A673 (cell line): ENCODE measurements around the gene SLC27A1. TPM values are rescaled to one million over a fixed set of nuclear protein-coding genes. Genes with fewer than 3 reads are reported as not detected.

Experiments used
- BruUV-seq: library from RNA; stranded (reverse); fragments of 400-500 nt; replicated peaks from 2 replicates; lab custom pipeline; 2021; lab: Mats Ljungman, UMichigan
- CTCF ChIA-PET: fragments of 300-600 bp; sonication (Branson Sonifier 250); formaldehyde crosslinking; loops from one replicate; lab custom pipeline; 2022; ENCODE audit warnings: antibody characterized with exemption; lab: Charles Lee
- POLR2A ChIA-PET: fragments of 300-600 bp; sonication (Branson Sonifier 250); formaldehyde crosslinking; loops from one replicate; lab custom pipeline; 2022; ENCODE audit warnings: antibody characterized with exemption; ENCODE audit not compliant: low non-redundant PET; lab: Charles Lee
- DNase-seq: peaks from one replicate; pipeline ENCODE4 v3.0.0-alpha.2; 2015; ENCODE audit warnings: low spot score
- H3K27ac ChIP-seq: fragments of 200-600 bp; sonication (generic); 2 replicates; pipeline ENCODE4 v1.5.1; 2016; ENCODE audit warnings: mixed run types, low read depth, mild to moderate bottlenecking, mixed read lengths, antibody characterized with exemption, low read length; ENCODE audit not compliant: poor library complexity, severe bottlenecking
- H3K27me3 ChIP-seq: fragments of 200-600 bp; sonication (generic); replicated peaks from 2 replicates; pipeline ENCODE4 v1.6.1; 2017; ENCODE audit warnings: mixed run types, low read depth, mild to moderate bottlenecking, mixed read lengths, antibody characterized with exemption, low read length; ENCODE audit not compliant: insufficient read depth, poor library complexity
- H3K36me3 ChIP-seq: fragments of 200-600 bp; sonication (generic); 2 replicates; pipeline ENCODE4 v1.6.1; 2016; ENCODE audit warnings: mixed run types, mild to moderate bottlenecking, mixed read lengths, antibody characterized with exemption, low read length; ENCODE audit not compliant: insufficient read depth, poor library complexity, severe bottlenecking
- H3K4me1 ChIP-seq: fragments of 200-600 bp; sonication (generic); 2 replicates; pipeline ENCODE4 v1.6.1; 2017; ENCODE audit warnings: mixed run types, mild to moderate bottlenecking, mixed read lengths, antibody characterized with exemption, low read length; ENCODE audit not compliant: insufficient read depth, poor library complexity, severe bottlenecking
- H3K4me3 ChIP-seq: fragments of 200-600 bp; sonication (generic); 2 replicates; pipeline ENCODE4 v1.5.1; 2016; ENCODE audit warnings: low read depth, mixed run types, mild to moderate bottlenecking, mixed read lengths, low read length; ENCODE audit not compliant: poor library complexity, severe bottlenecking
- H3K9me3 ChIP-seq: fragments of 200-600 bp; sonication (generic); 2 replicates; pipeline ENCODE4 v1.6.1; 2016; ENCODE audit warnings: mixed run types, low read depth, mild to moderate bottlenecking, mixed read lengths, antibody characterized with exemption, low read length; ENCODE audit not compliant: poor library complexity, severe bottlenecking
- EZH2 ChIP-seq: fragments of 200-600 bp; sonication (generic); IDR thresholded peaks from 2 replicates; pipeline ENCODE4 v1.6.1; 2017; ENCODE audit warnings: borderline replicate concordance, low read depth, mild to moderate bottlenecking, mixed read lengths, antibody characterized with exemption, low read length; ENCODE audit not compliant: poor library complexity, severe bottlenecking
- intact Hi-C: fragments of 100-400 bp; cut with micrococcal nuclease; formaldehyde crosslinking; loops from one replicate; pipeline ENCODE4 v1.10.0; 2022; ENCODE audit not compliant: unreplicated experiment
- total RNA-seq: library from RNA; stranded (reverse); gene quantifications from 2 replicates; pipeline ENCODE4 v1.2.3, GENCODE V29; 2021
- TF ChIP-seq, protein P1 (sequence below): fragments of 300-800, 200-600 bp; sonication (generic); conservative IDR thresholded peaks from 2 replicates; pipeline ENCODE4 v1.5.1; 2017; ENCODE audit warnings: low read depth, mild to moderate bottlenecking, antibody characterized with exemption, low read length, moderate library complexity, mixed read lengths

The SLC27A1 gene
- total RNA-seq, 1 experiment from 2014 or later = 3.0 TPM

DNA sequence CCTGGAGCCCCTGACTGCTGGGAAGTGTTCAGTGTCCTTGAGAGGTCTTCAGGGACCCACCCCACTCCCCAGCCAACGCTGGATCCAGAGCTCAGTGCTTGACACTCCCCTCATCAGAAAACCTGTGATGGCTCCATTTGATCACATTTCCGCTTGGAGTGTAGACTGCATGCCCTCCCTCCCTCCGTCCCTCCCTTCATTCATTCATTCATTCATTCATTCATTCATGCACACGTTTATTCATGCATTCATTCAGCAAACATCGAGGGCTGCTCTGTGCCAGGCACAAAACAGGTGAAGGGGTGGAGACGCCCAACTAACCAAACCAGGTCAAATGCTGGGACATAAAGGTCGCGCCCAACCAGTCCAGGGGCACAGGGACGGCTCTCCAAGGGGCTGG lies 54.8 kb downstream of the SLC27A1 start:
- H3K36me3 ChIP-seq = peaks cover 4% of the 10 kb centered on the region
- no peak for DNase-seq
- ChIA-PET POLR2A (no interaction called here), CTCF (no interaction called here)
- BruUV-seq = no TSS peak
- no peak overlapping the region for H3K27ac ChIP-seq
- no peak for TF ChIP-seq EZH2
- TF ChIP-seq, protein P1, sequence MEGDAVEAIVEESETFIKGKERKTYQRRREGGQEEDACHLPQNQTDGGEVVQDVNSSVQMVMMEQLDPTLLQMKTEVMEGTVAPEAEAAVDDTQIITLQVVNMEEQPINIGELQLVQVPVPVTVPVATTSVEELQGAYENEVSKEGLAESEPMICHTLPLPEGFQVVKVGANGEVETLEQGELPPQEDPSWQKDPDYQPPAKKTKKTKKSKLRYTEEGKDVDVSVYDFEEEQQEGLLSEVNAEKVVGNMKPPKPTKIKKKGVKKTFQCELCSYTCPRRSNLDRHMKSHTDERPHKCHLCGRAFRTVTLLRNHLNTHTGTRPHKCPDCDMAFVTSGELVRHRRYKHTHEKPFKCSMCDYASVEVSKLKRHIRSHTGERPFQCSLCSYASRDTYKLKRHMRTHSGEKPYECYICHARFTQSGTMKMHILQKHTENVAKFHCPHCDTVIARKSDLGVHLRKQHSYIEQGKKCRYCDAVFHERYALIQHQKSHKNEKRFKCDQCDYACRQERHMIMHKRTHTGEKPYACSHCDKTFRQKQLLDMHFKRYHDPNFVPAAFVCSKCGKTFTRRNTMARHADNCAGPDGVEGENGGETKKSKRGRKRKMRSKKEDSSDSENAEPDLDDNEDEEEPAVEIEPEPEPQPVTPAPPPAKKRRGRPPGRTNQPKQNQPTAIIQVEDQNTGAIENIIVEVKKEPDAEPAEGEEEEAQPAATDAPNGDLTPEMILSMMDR = no peak
- no peak overlapping the region for H3K4me3 ChIP-seq
- H3K27me3 ChIP-seq = no peaks in the 10 kb centered on the region
- peaks cover 2% of the 10 kb centered on the region for H3K9me3 ChIP-seq
- H3K4me1 ChIP-seq = peaks cover 2% of the 10 kb centered on the region
- intact Hi-C loops = no loop called here

DNA sequence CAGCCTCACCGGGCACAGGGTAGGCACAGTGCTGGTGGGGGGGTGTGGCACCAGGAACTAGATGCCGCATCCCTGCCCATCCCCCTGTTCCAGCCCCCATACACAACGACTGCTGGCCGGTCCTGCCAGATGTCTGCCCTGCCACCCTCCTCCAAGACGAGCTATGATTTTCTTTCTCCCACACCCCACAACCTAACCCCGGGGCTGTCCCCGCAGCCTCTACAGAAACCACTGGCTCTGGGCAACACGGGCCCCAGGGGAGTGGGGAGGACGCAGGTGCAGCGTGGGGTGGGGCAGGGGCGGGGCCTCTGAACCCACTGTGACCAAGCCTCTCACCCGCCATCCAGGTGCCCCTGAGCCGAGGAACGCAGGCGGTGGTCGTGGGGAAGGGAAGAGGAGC lies 56.6 kb downstream of the SLC27A1 start:
- TF ChIP-seq, protein P1 = no peak
- no peak for TF ChIP-seq EZH2
- no peak for DNase-seq
- Histone ChIP-seq H3K4me1 (peaks cover 8% of the 10 kb centered on the region), H3K9me3 (peaks cover 2% of the 10 kb centered on the region), H3K27me3 (no peaks in the 10 kb centered on the region), H3K27ac (no peak overlapping the region), H3K4me3 (no peak overlapping the region), H3K36me3 (no peaks in the 10 kb centered on the region)
- POLR2A ChIA-PET = interaction anchor here (0.6 kb wide), 1 partner anchor 15 kb away, joined by 3 read pairs; the partner anchor contains the start of gene PGLS
- CTCF ChIA-PET = interaction anchor here (0.6 kb wide), 1 partner anchor 16 kb away, joined by 3 read pairs; no protein-coding TSS in a partner anchor
- intact Hi-C loops = no loop called here
- BruUV-seq = no TSS peak

DNA sequence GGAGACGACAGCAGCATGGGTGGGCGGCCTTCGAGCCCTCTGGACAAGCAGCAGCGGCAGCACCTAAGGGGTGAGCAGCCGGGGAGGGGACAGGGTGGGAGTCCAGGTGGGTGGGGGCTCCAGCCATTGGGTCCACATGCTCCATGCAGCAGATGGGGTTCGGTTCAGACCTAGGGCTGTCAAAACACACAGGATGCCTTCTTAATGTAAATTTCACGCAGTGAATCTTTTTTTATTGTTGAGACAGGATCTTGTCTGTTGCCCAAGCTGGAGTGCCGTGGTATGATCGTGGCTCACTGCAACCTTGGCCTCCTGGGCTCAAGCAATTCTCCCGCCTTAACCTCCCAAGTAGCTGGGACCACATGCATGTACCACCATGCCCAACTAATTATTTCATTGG lies 57.0 kb downstream of the SLC27A1 start:
- H3K36me3 ChIP-seq = no peaks in the 10 kb centered on the region
- BruUV-seq = no TSS peak
- peaks cover 8% of the 10 kb centered on the region for H3K4me1 ChIP-seq
- ChIA-PET CTCF (interaction anchor here (0.6 to 0.7 kb wide), 2 partner anchors 14 to 16 kb away, joined by 3 read pairs; no protein-coding TSS in a partner anchor), POLR2A (interaction anchor here (0.6 kb wide), 1 partner anchor 16 kb away, joined by 3 read pairs; the partner anchor contains the start of gene PGLS)
- H3K27me3 ChIP-seq = no peaks in the 10 kb centered on the region
- TF ChIP-seq EZH2 = no peak
- no peak for DNase-seq
- H3K9me3 ChIP-seq = peaks cover 2% of the 10 kb centered on the region
- H3K27ac ChIP-seq = no peak overlapping the region
- intact Hi-C loops = no loop called here
- H3K4me3 ChIP-seq = no peak overlapping the region

DNA sequence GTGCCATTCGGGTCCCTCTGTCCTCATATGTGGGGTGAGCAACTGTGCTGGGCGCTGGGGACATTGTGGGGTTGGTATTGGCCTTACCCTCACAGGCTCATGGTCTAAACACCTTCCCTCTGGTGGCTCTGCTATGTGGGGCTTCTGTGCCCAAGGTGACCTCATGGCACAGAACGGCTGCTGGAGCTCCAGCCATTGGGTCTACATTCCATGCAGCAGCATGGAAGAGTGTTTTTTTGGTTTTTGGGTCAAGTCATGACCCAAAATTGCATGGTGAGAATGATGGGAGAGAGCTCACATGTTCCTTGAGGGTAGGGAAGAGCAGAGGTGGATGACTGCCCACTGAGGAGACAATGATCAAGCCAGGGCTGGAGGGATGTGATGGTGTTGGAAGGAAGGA lies 58.3 kb downstream of the SLC27A1 start:
- intact Hi-C loops = no loop called here
- ChIA-PET POLR2A (no interaction called here), CTCF (no interaction called here)
- H3K27me3 ChIP-seq = no peaks in the 10 kb centered on the region
- BruUV-seq = no TSS peak
- peaks cover 8% of the 10 kb centered on the region for H3K4me1 ChIP-seq
- no peaks in the 10 kb centered on the region for H3K36me3 ChIP-seq
- H3K4me3 ChIP-seq = no peak overlapping the region
- peaks cover 2% of the 10 kb centered on the region for H3K9me3 ChIP-seq
- no peak for DNase-seq
- TF ChIP-seq EZH2 = no peak
- TF ChIP-seq, protein P1 = no peak
- no peak overlapping the region for H3K27ac ChIP-seq
